HG03097 (cell line): Measurements from ENCODE around the gene ANKRD33B.

Experiments used
- ATAC-seq: cut with Tn5 transposase; IDR thresholded peaks from one replicate; pipeline ENCODE4 v1.9.1; 2021; ENCODE audit not compliant: unreplicated experiment, low FRiP score

The ANKRD33B gene

GRCh38 chr5:10671041-10672008, 107.5 kb downstream of the ANKRD33B start:
- no peak for ATAC-seq

DNA sequence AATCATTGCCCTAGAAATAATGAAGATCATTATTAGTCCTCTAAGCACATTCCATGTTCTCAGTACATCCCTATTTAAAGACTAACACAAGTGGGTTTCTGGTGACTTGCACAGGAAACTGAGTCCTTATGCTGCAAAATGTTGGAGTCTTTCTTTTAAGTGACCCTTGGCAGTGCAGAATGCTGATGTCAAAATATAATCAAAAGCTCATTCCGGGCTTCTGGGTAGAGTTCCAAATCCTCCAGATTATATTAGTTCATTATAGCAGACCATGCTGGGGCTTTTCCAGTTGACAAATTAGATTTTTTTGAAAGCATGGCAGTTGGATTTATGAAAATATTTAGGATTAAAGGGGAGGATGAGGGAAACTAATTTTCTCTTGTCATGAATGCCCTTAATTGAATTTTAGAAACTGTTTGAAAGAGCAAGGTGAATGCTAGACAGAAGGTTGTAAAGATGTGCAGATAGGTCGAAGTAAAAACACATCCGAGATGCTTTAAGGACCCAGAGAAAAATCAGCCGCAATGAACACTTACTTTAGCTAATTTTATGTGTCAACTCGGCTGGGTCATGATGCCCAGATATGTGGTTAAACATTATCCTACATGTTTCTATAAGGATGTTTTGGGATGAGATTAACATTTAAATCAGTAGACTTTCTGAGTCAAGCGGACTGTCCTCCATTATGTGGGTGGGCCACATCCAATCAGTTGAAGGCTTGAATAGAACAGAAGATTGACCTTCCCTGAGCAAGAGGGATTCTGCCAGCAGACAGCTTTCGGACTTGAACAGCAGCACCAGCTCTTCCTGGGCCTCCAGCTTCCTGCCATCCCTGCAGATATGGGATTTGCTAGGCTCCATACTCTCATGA, 108.5 kb downstream of the ANKRD33B start:
- no peak for ATAC-seq

DNA sequence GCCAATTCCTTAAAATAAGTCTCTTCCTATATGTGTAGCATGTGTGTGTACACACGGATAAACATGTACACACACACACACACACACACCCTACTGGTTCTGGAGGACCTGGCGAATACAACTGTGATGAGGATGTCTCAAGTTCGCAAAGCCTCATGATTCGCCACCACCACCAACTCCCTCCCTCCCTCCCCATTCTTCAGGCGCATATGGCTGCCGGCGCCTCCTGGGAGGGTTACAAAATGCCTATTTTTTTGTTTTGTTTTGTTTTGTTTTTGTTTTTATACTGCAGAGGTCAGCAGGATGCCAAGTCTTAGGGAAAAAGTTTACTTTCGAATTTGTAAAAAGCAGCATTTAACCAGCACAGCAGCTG, 109.1 kb downstream of the ANKRD33B start:
- no peak for ATAC-seq

DNA sequence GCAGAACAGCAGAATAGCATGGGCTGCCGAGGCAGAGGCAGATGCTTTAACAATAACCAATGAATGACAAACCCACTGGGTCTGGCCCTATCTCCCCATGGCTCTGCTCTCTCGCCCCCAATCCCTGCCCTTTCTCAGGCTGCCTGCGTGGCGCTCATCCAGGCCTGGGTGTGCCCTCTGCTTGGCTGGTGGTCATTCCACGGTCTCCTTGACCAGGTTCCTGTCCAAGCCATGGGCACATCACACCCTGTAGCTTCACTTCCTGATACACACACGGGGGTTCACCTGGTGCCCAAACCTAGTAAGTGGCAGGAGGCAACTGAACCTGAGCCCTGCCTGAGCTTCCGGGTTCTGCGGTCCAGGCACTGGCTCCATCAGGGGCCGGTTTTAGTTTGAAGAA, 109.5 kb downstream of the ANKRD33B start:
- no peak for ATAC-seq

GRCh38 chr5:10674096-10674495, 110.2 kb downstream of the ANKRD33B start:
- no peak for ATAC-seq

DNA sequence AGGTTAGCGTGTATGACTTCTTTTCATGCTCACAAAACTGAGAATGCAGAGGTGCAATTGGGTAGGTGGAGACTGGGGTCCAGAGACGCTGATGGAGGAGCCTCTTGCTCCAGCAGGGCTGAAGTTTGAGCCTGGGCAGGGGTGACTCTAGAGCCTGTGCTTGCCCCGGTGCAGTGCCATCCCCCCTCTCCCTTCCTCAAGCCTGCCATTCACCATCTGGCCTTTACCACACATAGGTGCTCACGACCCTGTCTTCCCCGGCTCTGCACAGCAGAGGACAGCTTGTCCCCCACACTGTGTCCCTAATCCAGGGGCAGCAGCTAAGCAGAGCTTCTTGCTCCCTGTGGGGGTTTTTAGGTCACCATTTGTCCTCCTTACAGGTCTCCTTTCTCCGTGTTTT, 110.7 kb downstream of the ANKRD33B start:
- ATAC-seq: no peak

DNA sequence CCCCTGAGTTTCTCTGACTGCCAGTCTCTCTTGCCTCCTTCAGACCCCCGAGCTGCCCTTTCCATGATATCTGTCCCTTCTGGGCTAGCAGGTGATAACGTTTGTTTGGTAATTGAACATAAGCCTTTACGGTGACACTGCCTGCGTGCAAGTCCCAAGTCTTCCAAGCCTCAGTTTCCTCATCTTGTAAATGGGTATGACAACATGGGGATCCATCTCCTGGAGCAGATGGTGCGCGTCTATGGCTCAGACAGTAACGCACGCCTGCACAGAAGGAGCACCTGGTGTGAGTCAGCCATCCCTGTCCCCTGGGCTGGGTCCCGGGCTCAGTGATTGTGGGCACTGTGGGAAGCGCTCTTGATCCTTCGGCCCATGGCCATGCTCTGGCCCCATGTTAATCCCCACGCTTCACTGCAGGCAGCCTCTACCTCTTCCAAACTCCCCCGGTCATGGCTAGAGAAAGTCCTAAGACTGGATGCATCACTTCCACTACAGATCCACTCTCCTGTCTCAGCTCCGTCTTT, 111.4 kb downstream of the ANKRD33B start:
- ATAC-seq: no peak

DNA sequence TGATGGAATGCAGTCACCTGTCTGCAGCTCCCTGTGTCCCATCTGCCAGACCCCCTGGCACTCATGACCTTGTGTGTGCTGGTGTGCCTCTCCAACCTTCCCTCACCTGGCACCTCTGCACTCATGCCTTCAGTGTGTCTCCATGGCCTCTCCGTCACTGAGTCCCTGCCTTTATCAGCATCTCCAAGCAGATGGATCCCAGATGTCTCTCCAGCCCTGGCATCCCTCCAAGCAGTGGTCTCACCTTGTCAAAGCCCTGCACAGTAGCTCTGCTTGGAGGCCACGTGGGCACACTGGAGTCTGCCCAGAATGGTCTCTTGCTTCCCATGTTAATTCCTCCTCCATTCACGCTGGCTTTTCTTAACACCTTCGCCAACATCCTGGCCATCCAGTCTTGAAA, 112.4 kb downstream of the ANKRD33B start:
- no peak for ATAC-seq

GRCh38 chr5:10676946-10677345, 113.1 kb downstream of the ANKRD33B start:
- no peak for ATAC-seq

DNA sequence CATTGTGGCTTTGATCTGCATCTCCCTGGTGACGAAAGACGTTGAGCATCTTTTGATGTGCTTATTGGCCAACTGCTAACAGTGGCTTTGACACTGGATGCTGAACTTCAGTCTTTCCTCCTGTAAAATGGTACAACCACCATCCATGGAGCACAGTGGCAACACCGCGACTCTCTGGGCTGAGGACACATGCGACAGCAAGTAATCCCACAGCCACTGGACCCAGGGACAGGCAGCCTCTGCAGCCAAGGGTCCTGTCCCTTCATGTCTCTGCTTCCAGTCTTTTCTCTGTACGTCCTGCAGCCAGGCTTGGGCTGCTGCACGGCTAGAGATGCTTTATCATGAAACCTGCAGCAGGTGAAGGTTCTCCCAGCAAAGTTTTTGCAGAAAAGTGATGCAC, 113.7 kb downstream of the ANKRD33B start:
- no peak for ATAC-seq

DNA sequence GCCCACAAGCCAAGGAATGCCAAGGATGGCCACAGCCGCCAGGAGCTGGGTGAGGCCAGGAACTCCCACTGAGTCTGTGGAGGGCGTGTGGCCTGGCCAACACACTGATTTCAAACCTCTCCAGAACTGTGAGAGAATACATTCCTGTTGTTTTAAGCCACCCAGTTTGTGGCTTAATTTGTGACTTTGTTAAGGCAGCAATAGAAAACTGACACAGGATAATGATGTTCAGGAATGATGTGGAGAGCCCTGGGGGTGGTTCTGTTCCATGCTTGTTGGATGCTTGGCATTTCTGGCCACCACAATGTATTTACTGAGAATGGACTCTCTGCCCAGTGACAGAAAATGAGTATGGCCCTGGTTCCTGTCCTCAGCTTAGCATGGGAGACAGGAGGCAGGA, 114.4 kb downstream of the ANKRD33B start:
- no peak for ATAC-seq

GRCh38 chr5:10679336-10679988, 115.6 kb downstream of the ANKRD33B start:
- no peak for ATAC-seq

- ATAC-seq: no peak
Measured at GRCh38 chr5:10680876-10681481, 117.1 kb downstream of the ANKRD33B start.

DNA sequence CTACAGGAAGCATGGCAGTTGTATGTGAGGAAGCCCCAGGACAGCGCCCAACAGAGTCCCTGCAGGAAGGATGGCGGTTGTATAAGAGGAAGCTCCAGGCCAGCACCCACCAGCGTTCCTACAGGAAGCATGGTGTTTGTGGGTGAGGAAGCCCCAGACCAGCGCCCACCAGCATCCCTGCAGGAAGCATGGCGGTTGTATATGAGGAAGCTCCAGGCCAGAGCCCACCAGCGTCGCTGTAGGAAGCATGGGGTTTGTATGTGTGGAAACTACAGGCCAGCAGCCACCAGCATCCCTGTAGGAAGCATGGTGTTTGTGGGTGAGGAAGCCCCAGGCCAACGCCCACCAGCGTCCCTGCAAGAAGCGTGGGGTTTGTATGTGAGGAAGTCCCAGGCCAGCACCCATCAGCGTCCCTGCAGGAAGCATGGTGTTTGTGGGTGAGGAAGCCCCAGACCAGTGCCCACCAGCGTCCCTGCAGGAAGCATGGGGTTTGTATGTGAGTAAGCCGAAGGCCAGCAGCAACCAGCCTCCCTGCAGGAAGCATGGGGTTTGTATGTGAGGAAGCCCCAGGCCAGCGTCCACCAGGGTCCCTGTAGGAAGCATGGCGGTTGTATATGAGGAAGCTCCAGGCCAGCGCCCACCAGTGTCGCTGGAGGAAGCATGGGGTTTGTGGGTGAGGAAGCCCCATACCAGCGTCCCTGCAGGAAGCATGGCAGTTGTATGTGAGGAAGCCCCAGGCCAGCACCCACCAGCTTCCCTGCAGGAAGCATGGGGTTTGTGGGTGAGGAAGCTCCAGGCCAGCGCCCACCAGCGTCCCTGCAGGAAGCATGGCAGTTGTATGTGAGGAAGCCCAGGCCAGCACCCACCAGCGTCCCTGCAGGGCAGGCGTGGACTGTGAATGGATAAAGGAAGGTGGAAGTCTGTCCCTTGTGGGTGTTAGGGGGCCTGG, 118.1 kb downstream of the ANKRD33B start:
- ATAC-seq: no peak

DNA sequence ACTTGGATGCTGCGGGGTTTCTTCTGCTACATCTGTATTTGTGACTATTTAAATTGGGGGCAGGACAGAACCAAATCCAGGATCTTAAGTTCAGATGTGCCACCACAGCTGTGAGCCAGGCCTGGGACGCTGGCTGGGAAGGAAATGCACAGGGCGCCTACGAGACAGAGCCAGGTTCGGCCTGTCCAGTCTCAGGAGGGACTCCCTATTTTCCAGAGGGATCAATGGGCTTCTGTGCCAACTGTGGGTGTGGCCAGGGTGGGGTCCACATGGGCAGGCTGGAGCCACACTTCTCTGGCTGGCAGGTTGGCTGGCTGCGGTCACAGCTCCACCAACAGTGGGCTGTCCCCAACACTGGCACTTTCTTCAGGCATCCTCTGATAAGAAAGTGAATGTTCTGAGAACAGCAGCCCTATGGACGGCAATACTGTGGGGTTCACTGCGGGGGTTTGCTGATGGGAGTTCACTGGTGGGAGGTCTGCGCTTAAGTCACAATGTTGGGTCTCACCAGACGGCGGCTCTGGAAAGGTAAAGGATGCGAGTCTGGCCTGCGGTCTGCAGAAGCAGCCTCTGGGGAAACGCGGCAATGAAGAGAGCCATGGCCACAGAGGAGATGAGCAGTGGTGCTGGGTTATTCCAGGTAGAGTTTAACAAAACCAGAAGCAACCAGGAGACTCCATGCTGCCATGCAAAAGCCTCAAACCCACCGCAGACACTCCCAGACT, 119.1 kb downstream of the ANKRD33B start:
- ATAC-seq: no peak

DNA sequence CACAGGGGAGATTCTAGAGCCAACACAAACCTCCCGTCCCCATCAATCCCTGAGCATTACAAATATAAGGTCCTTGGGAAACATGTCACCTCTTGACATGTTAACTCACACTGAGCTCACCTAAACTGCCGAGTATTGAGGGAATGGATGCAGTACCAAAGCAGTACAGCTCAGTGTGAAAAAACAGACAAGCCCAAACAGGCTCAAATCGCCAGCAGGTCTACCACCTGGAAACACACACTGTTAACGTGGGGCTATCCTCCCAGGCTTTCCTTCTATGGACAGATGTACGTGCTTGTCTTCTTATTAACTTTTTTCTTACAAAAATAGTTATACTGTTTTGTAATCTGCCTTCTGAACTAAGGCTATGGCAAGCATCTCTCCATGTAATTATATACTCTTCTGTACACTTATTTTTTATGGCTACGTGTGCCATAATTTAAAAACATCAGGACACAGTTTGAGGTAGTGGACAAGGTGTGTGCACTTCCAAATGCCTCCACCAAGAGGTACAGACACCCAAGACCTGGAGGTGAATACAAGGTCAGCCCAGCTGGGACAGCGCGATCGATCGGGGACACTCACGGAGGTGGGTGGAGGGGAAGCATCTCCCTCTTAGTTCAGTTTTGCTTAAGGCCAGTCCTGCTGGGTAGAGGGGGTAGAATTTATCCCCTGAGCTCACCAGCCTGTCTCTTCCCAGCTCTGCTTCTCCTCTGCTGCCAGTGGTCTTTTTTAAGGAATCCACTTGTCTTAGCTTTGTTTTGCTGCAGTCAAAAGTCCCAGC, 120.6 kb downstream of the ANKRD33B start:
- peak; percentile 13 for ATAC-seq

GRCh38 chr5:10685115-10685521, 121.2 kb downstream of the ANKRD33B start:
- peak; percentile 41 for ATAC-seq

DNA sequence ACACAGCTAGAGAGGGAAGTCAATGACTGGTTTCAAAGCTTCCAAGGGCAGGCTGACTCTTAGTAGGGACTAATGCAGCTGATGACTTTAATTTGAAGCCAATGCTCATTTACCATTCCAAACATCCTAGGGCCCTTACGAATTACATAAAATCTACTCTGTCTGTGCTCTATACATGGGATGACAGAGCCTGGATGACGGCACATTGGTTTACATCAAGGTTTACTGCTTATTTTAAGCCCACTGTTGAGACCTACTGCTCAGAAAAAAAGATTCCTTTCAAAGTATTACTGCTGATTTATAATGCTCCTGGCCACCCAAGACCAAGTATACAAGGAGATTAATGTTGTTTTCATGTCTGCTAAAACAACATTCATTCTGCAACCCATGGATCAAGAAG, 123.0 kb downstream of the ANKRD33B start:
- ATAC-seq: no peak
